OCI-LY7 (cell line): ENCODE results near the gene DNMT3A. TPM values are rescaled to one million over a fixed set of nuclear protein-coding genes. Genes with fewer than 3 reads are reported as not detected.

Source experiments
- BruUV-seq: library from RNA; stranded (reverse); fragments of 400-500 nt; replicated peaks from 2 replicates; lab custom pipeline; 2021; lab: Mats Ljungman, UMichigan
- CTCF ChIA-PET: fragments of 300-600 bp; sonication (Branson Sonifier 250); formaldehyde crosslinking; loops from one replicate; lab custom pipeline; 2022; ENCODE audit warnings: antibody characterized with exemption; ENCODE audit not compliant: unreplicated experiment; lab: Charles Lee
- POLR2A ChIA-PET: fragments of 300-600 bp; sonication (Branson Sonifier 250); formaldehyde crosslinking; loops from one replicate; lab custom pipeline; 2022; ENCODE audit warnings: antibody characterized with exemption; lab: Charles Lee
- DNase-seq: peaks from one replicate; pipeline ENCODE4 v3.0.0-alpha.2; 2015; ENCODE audit warnings: low spot score
- H2AFZ ChIP-seq: fragments of 200-600 bp; sonication (generic), shearing (Covaris generic); 2 replicates; pipeline ENCODE4 v1.6.1; 2014; ENCODE audit warnings: mild to moderate bottlenecking, antibody characterized with exemption, low read length, moderate library complexity
- H3K27ac ChIP-seq: fragments of 200-600 bp; sonication (generic); 2 replicates; pipeline ENCODE4 v1.5.1; 2014; ENCODE audit warnings: mixed run types, low read depth, mild to moderate bottlenecking, moderate library complexity, low read length, inconsistent platforms; ENCODE audit not compliant: poor library complexity, severe bottlenecking
- H3K36me3 ChIP-seq: fragments of 200-600 bp; sonication (generic); 2 replicates; pipeline ENCODE4 v1.6.1; 2014; ENCODE audit warnings: mild to moderate bottlenecking, antibody characterized with exemption, low read length, moderate library complexity, mixed read lengths; ENCODE audit not compliant: insufficient read depth
- H3K4me1 ChIP-seq: fragments of 200-600 bp; sonication (generic); 2 replicates; pipeline ENCODE4 v1.5.1; 2014; ENCODE audit warnings: mild to moderate bottlenecking, low read length; ENCODE audit not compliant: insufficient read depth, poor library complexity, severe bottlenecking
- H3K4me2 ChIP-seq: fragments of 200-600 bp; sonication (generic); 2 replicates; pipeline ENCODE4 v1.6.1; 2014; ENCODE audit warnings: mild to moderate bottlenecking, low read length
- H3K4me3 ChIP-seq: fragments of 200-600 bp; sonication (generic); 2 replicates; pipeline ENCODE4 v1.5.1; 2014; ENCODE audit warnings: mild to moderate bottlenecking, low read depth, low read length; ENCODE audit not compliant: poor library complexity, severe bottlenecking
- H3K79me2 ChIP-seq: fragments of 200-600 bp; sonication (generic); 2 replicates; pipeline ENCODE4 v1.6.1; 2016; ENCODE audit warnings: low read depth, mild to moderate bottlenecking, low read length, moderate library complexity, mixed read lengths; ENCODE audit not compliant: insufficient read depth
- H3K9me2 ChIP-seq: fragments of 200-600 bp; sonication (generic); 2 replicates; pipeline ENCODE4 v1.6.1; 2016; ENCODE audit warnings: mild to moderate bottlenecking, low read length, mixed read lengths; ENCODE audit not compliant: insufficient read depth
- H3K9me3 ChIP-seq: fragments of 200-600 bp; sonication (generic); 2 replicates; pipeline ENCODE4 v1.6.1; 2014; ENCODE audit warnings: mild to moderate bottlenecking, mixed run types, low read length, mixed read lengths
- H4K20me1 ChIP-seq: fragments of 200-600 bp; sonication (generic); 2 replicates; pipeline ENCODE4 v1.6.1; 2014; ENCODE audit warnings: mild to moderate bottlenecking, antibody characterized with exemption, low read length, moderate library complexity, mixed read lengths; ENCODE audit not compliant: insufficient read depth
- CTCF ChIP-seq: fragments of 200-600 bp; sonication (generic); conservative IDR thresholded peaks from 2 replicates; pipeline ENCODE4 v1.5.1; 2014; ENCODE audit warnings: mild to moderate bottlenecking, antibody characterized with exemption, low read length, moderate library complexity, mixed read lengths
- EZH2phosphoT487 ChIP-seq: fragments of 200-600 bp; sonication (generic); IDR thresholded peaks from 2 replicates; pipeline ENCODE4 v1.6.1; 2018; ENCODE audit warnings: low read depth, borderline replicate concordance, mild to moderate bottlenecking, mixed run types, antibody characterized with exemption, low read length, moderate library complexity, mixed read lengths
- intact Hi-C: fragments of 100-400 bp; cut with micrococcal nuclease; formaldehyde crosslinking; loops from one replicate; pipeline ENCODE4 v1.10.0; 2022; ENCODE audit not compliant: unreplicated experiment
- total RNA-seq, 2 experiments: library from RNA; depleted of rRNA in 1 of 2; stranded (reverse); fragments of >200 nt in 1 of 2; shearing (Covaris generic) in 1 of 2; gene quantifications; 2 replicates each; pipeline ENCODE4 v1.2.3, GENCODE V29; 2014 to 2022

DNMT3A gene
- total RNA-seq, 2 experiments from 2014 or later: 2.8 to 7.3 TPM

- Histone ChIP-seq H4K20me1 (no peaks in the 10 kb centered on the region), H3K4me3 (peak overlapping the region; percentile 66), H2AFZ (peak overlapping the region; percentile 73), H3K9me3 (no peaks in the 10 kb centered on the region), H3K27ac (peak overlapping the region; percentile 66), H3K4me1 (peaks cover 23% of the 10 kb centered on the region), H3K4me2 (peak overlapping the region; percentile 82), H3K9me2 (no peaks in the 10 kb centered on the region), H3K79me2 (no peaks in the 10 kb centered on the region), H3K36me3 (no peaks in the 10 kb centered on the region)
- BruUV-seq: TSS peak; percentile 100
- DNase-seq: peak; percentile 78
- TF ChIP-seq CTCF (no peak), EZH2phosphoT487 (no peak)
- ChIA-PET POLR2A (interaction anchor here (0.5 to 2.2 kb wide), 21 partner anchors 12 to 1633 kb away, joined by 3 to 24 read pairs (median 4); no protein-coding TSS in a partner anchor), CTCF (interaction anchor here (0.6 to 1.8 kb wide), 12 partner anchors 9 to 203 kb away, joined by 3 to 17 read pairs (median 4); no protein-coding TSS in a partner anchor)
- intact Hi-C loops: loop anchor here (1.0 kb wide), 3 partner anchors 40 to 160 kb away; no protein-coding TSS in a partner anchor
Observed at GRCh38 chr2:25362434-25363145, 20.9 kb upstream of the DNMT3A start.

- H3K9me2 ChIP-seq: no peaks in the 10 kb centered on the region
- H3K4me2 ChIP-seq: peak overlapping the region; percentile 82
- peaks cover 23% of the 10 kb centered on the region for H3K4me1 ChIP-seq
- DNase-seq: peak; percentile 93
- no peaks in the 10 kb centered on the region for H3K9me3 ChIP-seq
- no peaks in the 10 kb centered on the region for H3K36me3 ChIP-seq
- peak overlapping the region; percentile 73; the same call in 1 of the 2 replicates for H2AFZ ChIP-seq
- no peaks in the 10 kb centered on the region for H3K79me2 ChIP-seq
- TF ChIP-seq EZH2phosphoT487 (no peak), CTCF (peak; percentile 95)
- CTCF ChIA-PET: interaction anchor here (0.6 to 1.8 kb wide), 11 partner anchors 10 to 204 kb away, joined by 3 to 17 read pairs (median 4); no protein-coding TSS in a partner anchor
- H3K4me3 ChIP-seq: peak overlapping the region; percentile 66
- H4K20me1 ChIP-seq: no peaks in the 10 kb centered on the region
- intact Hi-C loops: loop anchor here (1.0 kb wide), 3 partner anchors 40 to 160 kb away; no protein-coding TSS in a partner anchor
- H3K27ac ChIP-seq: peak overlapping the region; percentile 66
- POLR2A ChIA-PET: interaction anchor here (0.7 to 2.2 kb wide), 17 partner anchors 12 to 1633 kb away, joined by 3 to 24 read pairs (median 5); no protein-coding TSS in a partner anchor
- BruUV-seq: no TSS peak
Observed at GRCh38 chr2:25362049-25362433, 20.3 kb upstream of the DNMT3A start.
